SKM-1 (cell line): ENCODE data around the gene PDXDC1.
"Not testable (repeated sequence)": the region's sequence is repeated elsewhere in the genome, so short reads cannot be mapped to it uniquely, and the experiment has no call there.

Source experiments
- DNase-seq: peaks from one replicate; lab custom pipeline; 2025; ENCODE audit not compliant: unreplicated experiment; lab: John Stamatoyannopoulos, UW

Gene PDXDC1

GRCh38 chr16:15062085-15062810 lies 87.4 kb downstream of the PDXDC1 start:
- not testable (repeated sequence) for DNase-seq

GRCh38 chr16:15065961-15066360 lies 91.1 kb downstream of the PDXDC1 start:
- DNase-seq: not testable (repeated sequence)

DNA sequence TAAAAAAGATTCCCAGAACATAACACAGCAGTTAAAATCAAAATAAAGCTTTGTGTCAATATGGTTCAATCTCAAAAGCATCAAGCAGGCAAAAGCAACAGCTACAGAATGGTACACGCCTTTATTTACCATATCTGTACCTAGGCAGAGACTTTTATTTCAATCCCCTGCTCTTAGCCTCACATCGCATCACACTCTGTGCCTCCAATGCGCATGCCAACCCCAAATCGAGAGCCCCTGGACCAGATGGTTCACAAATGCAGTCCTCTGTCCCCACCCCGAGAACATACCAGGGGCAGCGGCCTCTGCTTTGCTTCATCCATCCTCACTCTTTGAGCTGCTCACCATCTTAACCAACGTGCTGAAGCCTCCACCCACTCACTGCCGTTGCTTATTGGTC lies 91.9 kb downstream of the PDXDC1 start:
- DNase-seq: not testable (repeated sequence)

DNA sequence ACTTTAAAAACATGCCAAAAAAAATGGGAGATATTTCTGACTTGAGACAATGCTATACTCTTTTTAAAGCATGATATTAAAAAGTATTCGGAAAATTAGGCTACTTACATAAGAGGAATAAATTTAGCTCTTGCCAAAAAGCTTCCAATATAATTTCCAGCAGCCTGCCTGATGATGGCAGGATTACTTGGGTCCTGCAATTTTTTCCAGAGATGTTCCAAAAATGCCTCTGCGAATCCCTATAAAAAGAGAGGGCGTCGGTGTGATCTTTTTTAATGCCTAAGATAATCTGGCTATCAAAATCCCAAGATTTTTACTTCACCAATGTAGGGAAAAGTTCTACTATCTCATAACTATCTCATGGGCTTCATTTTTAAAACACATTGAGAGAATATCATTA lies 96.2 kb downstream of the PDXDC1 start:
- DNase-seq: not testable (repeated sequence)

DNA sequence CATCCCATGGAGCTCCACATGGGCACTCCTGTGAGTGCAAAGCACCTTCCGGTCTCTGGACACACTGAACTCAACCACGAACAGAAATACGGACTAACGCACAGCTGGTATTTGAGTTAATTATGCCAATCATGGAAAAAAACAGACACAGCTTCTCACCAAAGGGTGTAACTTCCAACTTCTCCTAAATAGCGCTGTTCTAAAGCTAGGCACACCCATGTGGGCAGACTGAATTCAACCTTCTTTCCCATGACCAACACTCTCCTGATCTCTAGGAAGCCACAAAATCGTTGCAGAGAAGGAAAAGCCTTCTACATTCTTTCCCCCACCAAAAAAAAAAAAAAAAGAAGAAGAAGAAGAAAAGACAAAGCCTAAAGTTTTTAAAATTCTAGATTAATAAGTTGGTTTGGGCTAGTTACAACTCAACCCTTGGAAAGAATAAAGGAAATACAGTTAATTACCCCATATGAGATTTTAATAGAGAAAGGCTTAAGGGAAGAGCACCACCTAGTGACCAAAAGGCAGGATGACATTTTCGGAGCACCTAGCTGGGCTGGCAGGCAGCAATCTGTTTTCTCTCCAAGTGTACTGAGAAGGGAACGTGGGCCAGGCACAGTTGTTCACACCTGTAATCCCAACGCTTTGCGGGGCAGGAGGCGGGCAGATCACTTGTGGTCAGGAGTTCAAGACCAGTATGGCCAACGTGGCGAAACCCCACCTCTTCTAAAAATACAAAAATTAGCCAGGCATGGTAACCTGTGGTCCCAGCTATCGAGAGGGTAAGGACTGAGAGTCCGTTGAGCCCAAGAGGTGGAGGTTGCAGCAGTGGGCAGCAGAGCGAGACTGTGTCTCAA lies 97.3 kb downstream of the PDXDC1 start:
- DNase-seq: not testable (repeated sequence)

DNA sequence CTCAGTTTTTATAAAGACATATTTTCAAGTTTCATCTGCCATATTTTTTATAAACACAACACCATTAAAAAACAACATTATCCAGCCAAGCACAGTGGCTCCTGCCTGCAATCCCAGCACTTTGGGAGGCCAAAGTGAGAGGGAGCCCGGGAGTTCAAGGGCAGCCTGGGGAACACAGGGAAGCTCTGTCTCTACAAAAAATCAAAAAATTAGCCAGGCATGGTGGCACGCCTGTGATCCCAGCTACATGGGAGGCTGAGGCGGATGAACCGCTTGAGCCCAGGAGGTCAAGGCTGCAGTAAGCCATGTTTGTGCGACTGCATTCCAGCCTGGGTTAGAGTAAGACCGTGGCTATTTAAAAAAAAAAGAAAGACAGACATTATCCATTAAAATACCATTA lies 98.3 kb downstream of the PDXDC1 start:
- DNase-seq: no peak

- DNase-seq: not testable (repeated sequence)
These were observed 101.3 kb downstream of the PDXDC1 start for GRCh38 chr16:15076161-15076560.

DNA sequence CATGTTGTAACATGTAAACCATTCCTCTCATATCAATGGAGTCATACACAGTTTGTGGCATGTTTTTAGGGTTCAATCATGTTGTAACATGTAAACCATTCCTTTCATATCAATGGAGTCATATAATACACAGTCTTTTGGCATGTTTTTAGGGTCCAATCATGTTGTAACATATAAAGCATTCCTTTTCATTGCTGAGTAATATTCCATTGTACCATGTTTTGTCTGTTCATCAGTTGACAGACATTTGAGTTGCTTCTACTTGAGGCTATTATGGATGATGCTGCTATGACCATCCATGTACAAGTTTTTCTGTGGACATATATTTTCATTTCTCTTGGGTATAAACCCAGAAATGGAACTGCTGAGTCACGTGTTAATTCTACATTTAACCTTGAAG lies 106.1 kb downstream of the PDXDC1 start:
- DNase-seq: not testable (repeated sequence)

DNA sequence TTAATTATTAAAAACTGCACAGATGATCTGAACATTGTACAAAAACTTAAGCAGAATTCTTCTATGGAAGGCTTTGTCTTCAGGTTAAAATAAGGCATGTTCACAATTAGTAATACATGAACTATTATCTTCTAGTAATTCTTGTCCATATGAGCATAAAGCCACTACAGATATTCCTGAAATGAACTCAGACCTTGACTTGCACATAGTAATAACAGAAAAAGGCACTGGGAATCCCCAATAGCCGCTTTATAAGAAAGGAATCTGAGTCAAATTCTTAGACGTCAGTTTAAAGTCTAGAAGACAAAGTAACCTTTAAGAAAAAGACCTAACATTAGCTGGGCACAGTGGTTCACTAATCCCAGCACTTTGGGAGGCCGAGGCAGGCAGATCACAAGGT lies 108.0 kb downstream of the PDXDC1 start:
- DNase-seq: not testable (repeated sequence)

GRCh38 chr16:15090663-15091269 lies 115.9 kb downstream of the PDXDC1 start:
- not testable (repeated sequence) for DNase-seq

GRCh38 chr16:15093571-15093954 lies 118.7 kb downstream of the PDXDC1 start:
- DNase-seq: not testable (repeated sequence)

- peak; percentile 77 for DNase-seq
These were observed 119.4 kb downstream of the PDXDC1 start, which contains the start of gene RRN3 for GRCh38 chr16:15093955-15094827. Gene RRN3, minus strand, starts transcription at chr16:15094272. Its CDS starts 39 bp downstream, at chr16:15094233.

DNA sequence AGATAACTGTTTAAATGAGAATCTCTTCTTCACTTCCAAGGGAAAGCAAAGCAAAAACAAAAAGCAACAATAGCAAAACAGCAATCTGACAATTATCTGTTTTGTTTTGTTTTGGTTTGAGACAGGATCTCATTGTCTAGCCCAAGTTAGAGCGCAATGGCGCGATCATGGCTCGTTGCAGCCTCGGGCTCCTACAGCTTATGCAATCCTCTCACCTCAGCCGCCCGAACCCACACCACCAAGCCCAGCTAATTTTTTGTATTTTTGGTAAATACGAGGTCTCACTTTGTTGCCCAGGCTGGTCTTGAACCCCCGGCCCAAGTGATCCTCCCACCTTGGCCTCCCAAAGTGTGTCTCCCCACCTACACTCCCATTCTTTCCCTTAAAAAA lies 121.8 kb downstream of the PDXDC1 start:
- DNase-seq: not testable (repeated sequence)

DNA sequence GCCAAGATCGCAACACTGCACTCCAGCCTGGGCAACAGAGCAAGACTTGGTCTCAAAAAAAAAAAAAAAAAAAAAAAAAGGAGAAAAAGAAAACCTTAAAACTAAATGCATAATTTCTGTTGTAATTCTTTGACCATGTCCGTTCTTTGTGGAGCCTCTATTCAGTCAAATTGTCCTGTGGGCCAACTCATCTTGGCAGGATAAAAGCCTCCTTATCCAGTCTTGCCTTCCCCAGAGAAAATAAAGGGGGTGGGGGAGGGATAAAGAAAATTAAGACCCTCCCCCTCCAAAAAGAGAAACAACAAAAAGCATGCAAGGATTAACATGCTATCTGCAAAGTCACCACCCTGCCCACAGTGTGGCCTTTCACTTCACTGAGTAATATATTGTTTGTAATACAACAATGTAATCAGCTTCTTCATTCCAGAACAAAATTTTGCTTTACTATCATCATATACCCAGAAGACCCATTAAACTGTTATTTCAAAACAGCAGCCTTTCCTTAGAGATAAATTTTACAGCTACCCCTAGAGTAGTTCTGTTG lies 124.6 kb downstream of the PDXDC1 start:
- DNase-seq: not testable (repeated sequence)

DNA sequence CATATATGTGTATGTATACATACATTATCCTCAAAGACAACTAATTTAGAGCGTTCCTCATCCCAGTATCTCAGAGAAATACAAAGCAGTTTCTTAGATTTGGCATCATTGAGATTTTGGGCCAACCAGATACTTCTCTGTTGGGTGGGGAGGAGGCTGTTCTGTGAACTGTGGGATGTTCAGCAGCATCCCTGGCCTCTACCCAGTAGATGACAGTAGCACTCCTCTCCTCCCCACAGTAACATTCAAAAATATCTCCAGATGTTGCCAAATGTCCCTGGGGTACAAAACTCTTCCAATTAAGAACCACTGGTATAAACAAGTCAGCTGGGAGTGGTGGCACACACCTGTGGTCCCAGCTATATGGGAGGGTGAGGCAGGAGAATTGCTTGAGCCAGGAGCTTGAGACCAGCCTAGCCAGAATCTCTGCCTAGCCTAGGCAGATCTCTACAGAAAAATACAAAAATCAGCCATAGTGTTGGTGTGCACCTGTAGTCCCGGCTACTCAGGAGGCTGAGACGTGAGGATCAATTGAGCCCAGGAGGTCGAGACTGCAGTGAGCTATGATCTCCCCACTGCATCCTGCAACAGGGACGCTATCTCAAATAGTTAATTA lies 125.7 kb downstream of the PDXDC1 start:
- not testable (repeated sequence) for DNase-seq

DNA sequence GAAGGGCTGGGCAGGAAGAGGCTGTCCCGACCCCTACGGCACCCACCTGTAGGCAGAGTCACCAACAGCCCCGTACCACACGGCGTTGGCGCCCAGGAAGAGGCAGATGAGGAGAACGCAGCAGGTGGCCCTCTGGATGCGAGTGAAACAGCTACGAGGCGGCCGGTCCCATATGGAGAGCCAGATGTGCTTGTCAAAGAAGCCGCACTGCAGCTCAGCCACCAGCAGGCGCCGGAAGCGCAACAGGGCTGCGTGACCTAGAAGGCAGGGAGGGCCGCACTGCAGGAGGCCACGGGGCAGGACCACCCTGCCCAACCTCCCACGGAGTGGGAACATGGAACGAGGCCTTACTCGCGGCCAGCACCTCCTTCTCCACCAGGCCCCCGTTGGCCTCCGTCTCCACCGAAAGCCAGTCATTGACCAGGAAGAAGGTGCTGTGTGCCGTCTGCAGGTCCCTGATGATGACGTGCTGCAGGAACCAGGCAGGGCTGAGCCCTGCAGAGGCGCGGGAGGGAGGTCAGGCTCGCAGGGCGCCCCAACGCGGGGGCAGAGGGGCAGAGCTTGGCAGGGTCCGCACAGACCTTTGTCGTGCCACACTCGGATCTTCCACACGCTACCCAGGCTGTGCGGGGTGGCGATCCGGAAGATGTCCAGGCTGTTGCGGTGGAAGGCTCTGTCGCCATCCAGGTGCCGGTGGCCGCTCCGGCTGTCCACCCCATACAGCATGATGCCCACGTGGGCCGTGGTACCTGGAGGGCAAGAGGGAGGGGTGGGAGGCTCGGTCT lies 153.0 kb downstream of the PDXDC1 start:
- not testable (repeated sequence) for DNase-seq

GRCh38 chr16:15130256-15130932 lies 155.6 kb downstream of the PDXDC1 start:
- not testable (repeated sequence) for DNase-seq

- not testable (repeated sequence) for DNase-seq
These were observed 156.3 kb downstream of the PDXDC1 start for GRCh38 chr16:15130943-15131700.
